NCI-H1930 (cell line): ENCODE measurements around the gene CHD9NB.
A peak's percentile ranks its signal among the peaks of the same experiment; 100 is the strongest.

Source experiments
- DNase-seq, 2 experiments: peaks; one replicate each; lab custom pipeline; 2025; lab: John Stamatoyannopoulos, UW

The CHD9NB gene

DNA sequence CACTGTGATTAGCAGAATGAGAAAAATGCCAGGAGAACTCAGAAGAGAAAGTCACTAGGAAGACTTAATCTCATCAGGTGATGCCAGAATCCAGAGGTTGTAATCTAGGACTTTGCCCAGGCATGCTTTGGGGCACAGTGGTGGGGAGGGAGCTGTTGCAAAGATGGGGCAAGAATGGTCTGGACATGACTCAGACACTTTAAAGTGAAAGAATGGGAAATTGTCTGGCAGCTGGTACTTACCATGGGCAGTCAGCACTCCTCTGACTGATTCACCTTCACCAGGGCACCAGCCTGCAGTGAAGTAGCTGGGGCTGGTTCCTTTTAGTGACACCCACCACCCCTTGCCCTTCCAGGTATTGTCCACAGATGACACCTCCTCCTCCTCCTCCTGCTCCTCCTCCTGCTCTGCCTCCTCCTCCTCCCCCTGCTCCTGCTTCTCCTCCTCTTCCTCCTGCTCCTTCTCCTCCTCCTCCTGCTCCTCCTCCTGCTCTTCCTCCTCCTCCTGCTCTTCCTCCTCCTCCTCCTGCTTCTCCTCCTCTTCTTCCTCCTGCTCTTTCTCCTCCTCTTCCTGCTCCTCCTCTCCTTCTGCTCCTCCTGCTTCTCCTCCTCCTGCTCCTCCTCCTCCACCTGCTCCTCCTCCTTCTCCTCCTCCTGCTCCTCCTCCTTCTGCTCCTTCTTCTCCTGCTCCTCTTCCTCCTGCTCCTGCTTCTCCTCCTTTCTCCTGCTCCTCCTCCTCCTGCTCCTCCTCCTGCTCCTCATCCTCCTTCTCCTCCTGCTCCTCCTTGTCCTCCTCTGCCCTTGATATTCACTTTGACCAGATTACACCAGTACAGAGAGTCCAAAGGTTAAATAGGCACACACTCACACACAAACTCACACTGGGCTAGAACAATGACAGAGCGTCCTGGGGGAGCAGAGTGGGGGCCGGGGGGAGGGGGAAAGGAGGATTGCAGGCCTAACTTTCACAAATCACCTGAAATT is at the start of gene CHD9NB:
Gene CHD9NB (minus strand): TSS at position 379 of the 983 bp plus-strand sequence. CDS start 8,739 bp downstream, outside the sequence.
- no peak for DNase-seq

DNA sequence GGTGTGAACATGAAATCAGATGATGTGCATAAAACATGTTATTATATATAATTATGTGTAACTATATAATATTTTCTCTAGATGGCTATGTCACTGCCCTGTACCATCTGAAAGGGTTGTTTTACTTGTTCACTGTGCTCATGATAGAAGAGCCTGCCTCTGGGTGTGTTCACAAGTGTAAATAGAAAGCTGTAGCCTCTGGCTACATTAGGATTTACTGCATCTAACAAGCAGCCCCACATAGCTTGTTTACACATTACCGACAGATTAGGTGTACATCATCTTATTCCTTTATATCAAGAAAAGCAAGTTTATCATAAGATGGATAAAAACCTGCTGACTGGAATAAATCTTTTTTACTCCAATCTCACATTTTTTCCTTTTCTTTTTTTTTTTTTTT is 48.2 kb upstream of the CHD9NB start:
- DNase-seq, result no peak

DNA sequence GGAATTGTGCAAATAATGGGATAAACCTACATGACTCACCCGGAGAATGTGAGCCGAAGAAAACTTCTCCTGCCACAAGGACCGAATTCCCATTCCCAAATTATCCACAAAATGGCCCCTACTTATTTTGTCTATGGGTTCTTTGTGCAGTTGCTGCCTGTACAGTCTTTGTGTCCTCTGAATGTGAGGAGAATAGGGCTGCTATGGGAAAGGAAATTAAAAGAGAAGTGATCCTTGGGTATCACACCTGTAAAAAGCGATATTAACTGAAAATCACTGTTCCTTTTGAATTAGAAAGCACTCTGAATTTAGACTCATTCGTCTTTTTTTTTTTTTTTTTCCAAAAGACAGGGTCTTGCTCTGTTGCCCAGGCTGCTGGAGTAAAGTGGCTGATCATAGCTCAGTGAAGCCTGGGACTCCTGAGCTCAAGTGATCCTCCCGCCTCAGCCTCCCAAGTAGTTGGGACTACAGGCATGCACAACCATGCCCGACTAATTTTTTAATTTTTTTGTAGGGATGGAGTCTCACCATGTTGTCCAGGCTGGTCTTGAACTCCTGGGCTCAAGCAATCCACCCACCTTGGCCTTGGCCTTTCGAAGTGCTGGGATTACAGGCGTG is 47.5 kb upstream of the CHD9NB start:
- DNase-seq, result no peak

DNA sequence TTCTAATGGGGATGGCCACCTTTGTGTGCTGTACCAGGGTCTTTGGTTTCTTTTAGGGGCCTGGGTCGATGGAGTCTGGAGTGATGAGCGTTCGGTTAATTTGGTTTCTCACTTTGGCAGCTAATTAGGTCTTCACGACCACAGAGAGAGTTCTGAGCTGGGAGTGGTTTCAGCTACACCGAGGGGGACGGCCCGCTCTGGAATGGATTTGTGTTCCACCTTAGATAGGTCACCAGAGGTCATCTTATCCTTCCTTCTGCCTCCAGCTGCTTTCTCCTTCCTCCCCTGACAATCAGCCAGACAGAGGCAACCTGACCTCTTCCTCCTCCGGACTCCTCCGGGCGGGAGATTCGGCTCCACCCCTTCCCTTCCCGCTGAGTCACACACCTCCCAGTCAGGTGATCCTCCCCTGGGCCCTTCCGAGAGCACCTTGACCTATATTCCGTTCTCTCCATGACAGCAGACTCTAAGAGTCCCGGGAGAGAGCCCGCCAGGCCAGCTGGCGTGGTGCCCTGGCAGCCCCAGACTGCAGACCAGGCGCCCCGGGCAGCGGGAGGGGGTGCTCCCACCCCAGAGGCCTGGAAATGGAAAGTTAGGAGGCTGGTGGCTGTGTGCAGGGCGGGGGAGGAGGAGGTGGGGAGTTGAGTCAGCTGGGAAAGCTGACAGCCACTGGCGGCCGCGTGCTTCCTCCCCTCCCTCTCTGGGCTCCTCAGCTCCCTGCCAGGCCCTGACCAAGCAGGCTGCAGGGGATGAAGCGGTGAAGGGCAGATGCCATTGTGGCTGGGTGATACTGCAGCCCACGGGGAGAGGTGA is 46.8 kb upstream of the CHD9NB start:
- DNase-seq, result peak in 1 of 2 experiments; percentile 31

DNA sequence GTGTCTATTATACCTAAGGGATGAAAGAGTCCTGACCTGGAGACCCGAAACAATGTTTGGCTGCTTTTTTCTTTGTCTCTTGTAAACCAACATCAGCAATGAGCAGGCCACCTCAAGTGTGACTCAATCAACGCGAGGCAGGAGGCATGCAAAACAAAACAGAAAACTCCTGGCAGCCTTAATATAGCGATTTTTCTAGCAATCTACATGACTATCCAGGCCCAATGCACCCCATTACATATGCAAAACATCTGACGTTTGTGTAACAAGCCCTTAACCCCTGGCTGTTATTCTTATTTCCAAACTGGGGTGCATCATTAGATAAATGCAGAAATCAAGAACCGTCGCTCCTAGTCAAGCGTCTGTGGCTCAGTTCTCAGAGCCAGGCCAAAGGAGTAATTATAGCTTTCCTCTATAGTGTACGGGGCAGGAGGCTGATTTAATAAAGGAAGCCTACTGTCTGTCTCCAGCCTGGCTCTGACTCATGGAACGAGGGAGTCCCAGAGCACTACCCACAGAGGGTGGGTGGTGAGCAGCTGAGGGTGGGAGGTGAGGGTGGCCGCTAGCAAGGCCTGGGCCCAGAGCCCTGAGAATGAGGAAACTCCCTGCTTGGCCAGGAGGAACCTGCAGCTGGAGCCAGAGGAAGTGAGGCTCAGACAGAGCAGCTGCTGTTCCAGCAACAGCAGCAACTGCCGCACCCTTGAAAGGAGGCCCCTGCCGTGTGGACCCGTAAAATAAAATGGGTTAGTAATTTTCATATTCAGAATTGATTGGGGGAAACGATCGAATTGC is 46.0 kb upstream of the CHD9NB start:
- no peak for DNase-seq

DNA sequence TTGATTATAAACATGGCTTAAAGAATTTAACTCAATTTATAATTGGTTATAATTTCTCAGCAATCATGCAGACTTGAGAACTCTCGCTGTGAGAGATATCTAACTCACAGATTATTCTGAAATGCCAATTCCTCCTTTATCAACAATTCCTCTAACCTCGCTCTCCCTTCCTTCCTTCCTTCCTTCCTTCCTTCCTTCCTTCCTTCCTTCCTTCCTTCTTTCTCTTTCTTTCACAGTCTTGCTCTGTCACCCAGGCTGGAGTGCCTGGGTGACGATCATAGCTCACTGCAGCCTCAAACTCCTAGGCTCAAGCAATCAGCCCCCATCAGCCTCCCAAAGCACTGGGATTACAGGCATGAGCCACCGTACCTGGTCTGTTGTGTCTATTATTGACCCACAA is 44.5 kb upstream of the CHD9NB start:
- no peak for DNase-seq

DNA sequence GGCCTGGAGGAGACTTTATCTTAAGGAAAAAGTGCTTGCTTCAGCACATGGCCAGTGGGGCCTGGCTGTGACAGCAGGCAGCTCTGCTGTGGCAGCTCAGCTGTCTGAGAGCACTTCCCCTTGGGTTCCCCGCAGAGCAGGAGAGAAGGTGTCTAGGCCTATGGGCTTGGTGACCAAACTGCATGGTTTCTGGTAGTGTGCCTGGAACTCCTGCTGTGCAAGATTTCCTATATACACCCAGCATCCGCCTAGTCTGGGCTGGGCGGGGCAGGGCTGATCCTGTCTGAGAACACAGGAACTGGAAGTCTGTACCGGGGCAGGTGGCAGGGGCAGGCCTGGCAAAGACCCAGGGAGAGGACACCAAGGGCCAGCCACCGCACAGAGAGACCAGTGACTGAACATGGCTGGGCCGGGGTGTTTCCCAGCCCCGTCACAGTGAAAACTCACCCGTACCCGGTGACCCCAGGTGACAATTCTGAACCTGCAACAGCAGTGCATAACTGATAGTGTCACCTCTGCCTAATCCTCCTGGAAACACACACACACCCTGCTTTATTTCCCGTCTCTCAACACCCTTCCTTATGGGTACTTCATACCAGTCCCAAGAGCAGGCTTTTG is 41.4 kb upstream of the CHD9NB start:
- DNase-seq, result no peak

DNA sequence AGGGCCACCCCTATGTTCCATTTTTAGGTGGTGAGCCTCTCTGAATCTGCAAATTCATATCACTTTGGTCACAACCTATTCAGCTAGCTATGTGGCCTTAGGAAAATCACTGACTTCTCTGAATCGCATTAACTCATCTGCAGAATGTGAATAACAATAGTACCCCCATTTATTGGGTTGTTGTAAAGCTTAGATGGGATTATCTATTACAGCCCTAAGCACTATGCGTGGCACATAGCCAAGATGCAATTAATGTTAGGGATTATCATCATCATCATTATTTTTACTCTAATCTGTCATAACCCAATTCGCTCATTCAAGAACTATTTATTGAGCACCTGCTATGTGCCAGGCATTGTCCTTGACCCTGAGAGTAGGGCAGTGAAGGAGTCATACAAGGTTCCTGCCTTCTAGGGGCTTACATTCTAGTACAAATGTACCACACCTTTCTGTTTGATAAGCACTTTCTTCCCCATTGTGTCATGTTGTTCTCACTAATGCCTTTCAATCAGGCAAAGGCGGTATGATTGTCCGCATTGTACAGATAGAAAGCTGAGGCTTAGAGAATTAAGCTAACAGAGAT is 40.6 kb upstream of the CHD9NB start:
- no peak for DNase-seq

DNA sequence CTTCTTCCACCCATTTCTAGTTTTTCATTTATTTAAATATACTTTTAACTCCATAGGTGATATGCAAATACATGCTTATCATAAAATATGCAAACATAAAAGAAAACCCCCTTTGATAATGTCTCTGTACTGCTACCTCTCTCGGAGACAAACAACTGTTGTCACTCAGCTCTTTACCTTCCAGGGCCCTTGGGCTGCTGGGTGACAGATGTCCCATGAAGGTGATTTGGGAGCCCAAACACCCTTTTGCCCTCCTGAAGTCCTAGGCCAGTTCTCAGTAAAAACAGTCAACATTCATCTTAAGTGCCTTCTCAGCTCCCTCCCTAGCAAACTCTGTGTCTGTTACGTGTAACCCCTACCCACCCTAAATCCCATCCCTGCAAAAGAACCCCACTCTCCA is 39.6 kb upstream of the CHD9NB start:
- DNase-seq, result no peak

DNA sequence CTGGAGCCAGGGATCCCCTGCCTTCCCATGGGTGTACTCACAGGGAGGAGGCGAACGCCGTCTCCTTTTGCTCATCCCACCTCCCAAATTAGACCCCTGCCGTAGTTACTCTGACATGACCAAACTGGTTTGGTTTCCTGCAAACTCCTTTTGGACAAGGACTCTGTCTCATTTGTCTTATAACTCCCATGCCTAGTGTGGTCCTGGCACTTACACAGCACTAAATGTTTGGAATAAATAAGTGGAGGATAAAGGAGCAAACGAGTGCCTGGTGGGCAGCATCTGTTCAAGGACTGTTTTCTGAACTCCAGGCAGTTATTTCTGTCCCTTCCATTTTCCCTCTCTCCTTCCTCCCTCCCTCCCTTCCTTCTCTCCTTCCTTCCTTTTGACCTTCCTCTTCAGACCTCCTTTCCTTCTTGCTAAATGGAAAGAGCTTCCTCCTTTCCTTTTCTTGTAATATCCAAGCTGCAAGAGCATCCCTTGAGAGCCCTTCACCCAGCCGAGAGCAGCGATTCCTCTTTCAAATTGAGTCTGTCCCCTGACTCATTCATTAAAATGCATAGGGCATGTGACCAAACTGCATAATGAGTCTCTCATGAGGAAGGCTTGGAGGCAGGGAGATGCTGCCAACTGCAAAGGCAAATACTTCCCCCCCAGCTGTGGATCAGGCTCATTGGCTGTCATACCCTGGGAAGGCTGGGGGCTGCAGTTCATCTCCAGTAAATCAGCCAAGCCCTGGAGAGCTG is 38.9 kb upstream of the CHD9NB start:
- no peak for DNase-seq

DNA sequence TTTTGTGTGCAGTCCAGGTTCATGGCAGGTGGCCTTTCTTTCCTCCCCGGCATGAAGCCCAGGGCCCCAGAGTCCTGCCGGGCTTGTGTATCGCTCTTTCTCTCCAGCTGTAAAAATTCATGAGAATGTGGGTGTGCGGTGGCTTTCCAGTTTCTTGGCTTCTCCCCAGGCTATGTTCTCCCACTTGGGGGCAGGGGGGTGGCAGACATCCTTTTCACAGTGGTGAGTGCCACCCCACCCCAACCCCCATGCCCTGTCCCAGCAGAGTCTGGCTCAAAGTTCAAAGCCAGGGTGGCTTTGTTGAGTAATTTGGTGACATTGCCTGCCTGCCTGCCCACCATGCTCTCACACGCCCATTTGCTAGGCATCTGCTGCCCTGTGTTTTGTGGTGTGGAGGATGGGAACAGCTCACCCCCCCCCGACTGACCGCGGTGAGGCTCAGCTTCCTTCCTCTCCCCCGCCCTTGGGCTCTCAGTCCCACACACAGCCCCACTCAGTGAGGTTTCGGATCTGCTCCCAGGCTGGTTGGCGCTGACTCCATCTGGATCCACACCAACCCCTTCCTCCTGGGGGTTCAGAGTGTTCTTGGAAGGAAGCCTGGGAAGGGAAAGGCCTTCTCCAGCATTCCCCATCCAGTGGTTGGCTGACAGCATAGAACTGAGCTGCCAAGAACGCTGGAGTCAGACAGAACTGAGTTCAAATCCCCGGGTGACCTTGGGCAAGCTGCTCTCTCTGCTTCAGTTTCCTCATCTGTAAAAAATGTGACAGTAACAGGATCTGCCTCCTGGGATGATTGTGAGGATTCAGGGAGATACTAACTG is 38.1 kb upstream of the CHD9NB start:
- DNase-seq, result no peak

DNA sequence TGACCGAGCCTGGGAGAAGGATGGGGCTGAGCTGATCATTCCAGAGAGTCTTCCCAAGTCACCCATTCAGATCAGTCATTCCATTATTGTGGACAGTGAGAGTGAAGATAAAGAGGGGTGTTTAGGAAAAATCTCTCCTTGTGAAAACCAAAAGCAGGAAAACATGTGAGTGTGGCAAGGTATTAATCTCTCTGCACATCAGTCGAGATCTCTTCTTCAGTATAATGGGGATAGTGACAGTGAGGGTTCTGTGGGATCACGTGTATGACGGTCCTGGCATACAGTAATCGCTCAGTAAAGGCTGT is 37.5 kb upstream of the CHD9NB start:
- DNase-seq, result no peak

DNA sequence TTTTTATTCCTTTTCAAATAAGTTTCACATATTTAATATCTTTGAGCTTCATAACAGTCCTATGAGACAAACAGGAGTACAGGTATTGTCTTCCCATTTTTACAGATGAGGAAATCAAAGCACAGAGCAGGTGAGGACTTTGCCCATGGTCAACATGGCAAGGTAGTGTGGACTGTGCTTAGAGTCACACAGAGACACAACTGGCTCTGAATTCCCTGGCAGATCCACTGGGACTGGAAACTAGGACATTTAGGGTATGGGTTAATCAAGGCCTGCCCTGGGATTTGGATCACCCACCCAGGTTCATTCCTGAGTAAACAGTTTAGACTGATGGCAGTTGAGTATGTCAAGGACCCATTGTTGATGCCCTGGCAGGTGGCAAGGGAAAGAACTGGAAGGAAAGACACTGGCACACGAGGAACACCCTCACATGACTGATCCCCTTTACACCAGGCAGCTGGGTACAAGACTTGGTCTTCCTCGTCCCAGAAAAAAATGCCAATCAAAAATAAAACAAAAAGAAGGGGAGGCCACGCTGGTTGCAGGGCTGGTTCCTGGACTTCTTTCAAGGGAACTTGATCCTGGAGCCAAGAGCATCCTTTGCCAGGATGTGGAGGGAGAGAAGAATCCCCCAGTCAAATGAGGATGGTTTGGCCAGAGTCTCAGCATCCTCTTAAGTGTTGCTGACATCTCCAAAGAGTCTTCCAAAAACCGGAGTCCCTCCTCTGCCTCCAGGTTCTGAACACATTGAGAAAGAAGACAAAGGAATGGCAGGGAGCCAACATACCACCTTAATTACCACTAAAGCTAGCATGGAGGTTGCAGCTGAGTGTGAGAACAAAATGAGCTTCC is 37.0 kb upstream of the CHD9NB start:
- DNase-seq, result no peak

DNA sequence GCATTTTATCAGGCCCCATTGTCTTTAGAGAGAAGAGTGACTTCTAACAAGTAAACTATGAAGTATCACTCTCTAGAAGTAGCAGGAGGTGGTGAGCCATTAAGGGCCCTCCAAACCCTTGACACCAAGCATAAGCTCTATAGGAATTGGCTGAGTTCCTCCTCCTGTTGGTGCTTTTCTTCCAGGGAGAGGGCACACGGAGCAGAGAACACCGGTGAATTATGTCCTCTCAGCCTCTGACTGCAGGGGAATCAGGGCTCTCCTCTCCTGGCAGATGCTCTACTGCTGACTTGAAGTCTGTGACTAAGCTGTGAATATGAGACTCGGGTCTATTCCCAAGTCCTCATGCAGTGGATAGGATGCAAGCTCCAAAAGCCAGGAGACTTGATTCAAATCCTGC is 34.4 kb upstream of the CHD9NB start:
- DNase-seq, result no peak

DNA sequence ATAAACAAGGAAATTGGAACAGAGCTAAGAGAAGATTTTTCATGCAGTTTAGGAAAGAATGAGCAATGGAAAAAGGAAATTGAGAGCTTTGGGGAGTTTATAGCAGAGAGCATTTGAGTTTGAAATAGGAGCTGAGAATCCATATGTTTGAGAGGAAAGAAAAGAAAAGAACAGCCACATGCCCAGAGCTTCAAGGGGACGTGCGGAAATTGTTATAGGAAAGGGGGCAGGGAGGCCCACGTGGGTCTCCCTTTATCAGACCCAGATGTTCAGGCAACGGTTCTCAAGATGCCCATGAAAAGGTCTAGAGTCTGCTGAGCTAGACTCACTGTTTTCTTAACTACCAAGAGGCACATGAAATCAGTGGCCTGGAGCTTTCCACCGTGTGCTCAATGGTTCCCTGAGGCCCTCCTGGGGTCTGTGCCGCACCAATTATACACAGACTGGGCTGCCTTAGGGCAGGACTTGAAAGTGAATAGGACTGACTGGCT is 33.3 kb upstream of the CHD9NB start:
- no peak for DNase-seq

DNA sequence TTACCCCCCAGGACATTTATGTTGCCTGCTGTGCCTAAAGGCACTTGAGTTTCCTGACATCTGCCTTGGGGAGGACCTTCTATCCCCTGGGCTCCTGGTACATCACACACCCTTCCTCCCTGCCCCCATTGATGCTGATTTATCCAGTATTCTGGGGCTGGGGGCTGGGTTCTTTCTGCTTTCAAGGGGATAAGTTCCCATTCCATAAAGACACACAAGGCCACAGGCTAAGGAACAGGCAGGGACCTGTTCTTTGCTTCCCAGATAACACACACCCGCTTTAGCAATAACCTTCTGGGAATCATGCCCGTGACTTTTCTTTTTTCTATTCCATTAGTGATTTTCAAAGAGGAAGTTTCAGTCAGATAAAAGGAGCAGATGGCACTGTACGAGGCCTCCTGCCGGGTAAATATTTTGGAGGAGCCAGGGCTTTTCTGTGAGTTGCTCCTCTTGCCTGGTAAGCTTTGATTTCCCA is 32.7 kb upstream of the CHD9NB start:
- DNase-seq, result no peak

DNA sequence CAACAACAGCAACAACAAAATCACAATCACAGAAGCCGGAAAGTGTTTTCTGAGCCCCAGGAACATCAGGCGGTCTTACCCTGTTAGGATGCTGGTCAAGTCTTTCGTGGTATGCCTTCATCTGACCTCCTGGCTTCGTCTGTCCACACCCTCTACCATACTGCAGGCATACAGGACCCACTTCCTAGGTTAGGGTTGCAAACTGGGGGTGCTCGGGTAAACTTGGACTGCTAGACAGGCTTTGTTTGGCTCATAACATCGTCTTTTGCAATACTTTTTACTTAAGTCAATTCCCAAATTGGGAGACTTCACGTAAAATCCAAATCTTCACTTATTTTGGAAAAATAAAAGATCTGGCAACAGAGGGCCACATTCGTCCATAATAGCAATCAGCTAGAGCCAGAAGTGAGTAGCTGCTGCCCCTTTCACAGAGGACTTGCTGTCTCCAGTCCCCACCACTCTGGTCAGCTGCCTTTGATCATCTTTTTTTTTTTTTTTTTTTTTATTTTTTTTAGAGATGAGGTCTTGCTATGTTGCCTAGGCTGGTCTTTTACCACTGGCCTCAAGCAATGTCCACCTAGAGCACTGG is 32.1 kb upstream of the CHD9NB start:
- DNase-seq, result no peak

DNA sequence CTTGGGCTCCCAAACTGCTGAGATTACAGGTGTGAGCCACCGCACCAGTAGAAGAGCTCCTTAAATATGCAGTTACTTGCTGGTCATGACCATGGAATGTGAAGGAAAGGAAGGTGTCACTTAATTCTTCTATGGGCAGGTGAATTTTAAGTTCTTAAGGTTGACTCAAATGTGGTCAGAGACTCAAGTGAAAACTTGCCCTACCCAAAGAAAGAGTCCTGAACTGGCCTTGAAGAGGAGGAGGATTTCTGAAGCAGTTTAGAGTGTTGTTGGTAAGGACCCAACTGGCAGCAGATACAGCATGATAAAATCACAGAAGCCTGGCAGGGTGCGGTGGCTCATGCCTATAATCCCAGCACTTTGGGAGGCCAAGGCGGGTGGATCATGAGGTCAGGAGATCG is 31.4 kb upstream of the CHD9NB start:
- DNase-seq, result no peak
